OCI-LY7 (cell line): ENCODE data around the gene LIPE. TPM values are rescaled to one million over a fixed set of nuclear protein-coding genes. Genes with fewer than 3 reads are reported as not detected.
A peak's percentile ranks its signal among the peaks of the same experiment; 100 is the strongest.
"Not testable (repeated sequence)": the region's sequence is repeated elsewhere in the genome, so short reads cannot be mapped to it uniquely, and the experiment has no call there.

ENCODE experiments used
- BruUV-seq: library from RNA; stranded (reverse); fragments of 400-500 nt; replicated peaks from 2 replicates; lab custom pipeline; 2021; lab: Mats Ljungman, UMichigan
- CTCF ChIA-PET: fragments of 300-600 bp; sonication (Branson Sonifier 250); formaldehyde crosslinking; loops from one replicate; lab custom pipeline; 2022; ENCODE audit warnings: antibody characterized with exemption; ENCODE audit not compliant: unreplicated experiment; lab: Charles Lee
- POLR2A ChIA-PET: fragments of 300-600 bp; sonication (Branson Sonifier 250); formaldehyde crosslinking; loops from one replicate; lab custom pipeline; 2022; ENCODE audit warnings: antibody characterized with exemption; lab: Charles Lee
- DNase-seq: peaks from one replicate; pipeline ENCODE4 v3.0.0-alpha.2; 2015; ENCODE audit warnings: low spot score
- H2AFZ ChIP-seq: fragments of 200-600 bp; sonication (generic), shearing (Covaris generic); 2 replicates; pipeline ENCODE4 v1.6.1; 2014; ENCODE audit warnings: mild to moderate bottlenecking, antibody characterized with exemption, low read length, moderate library complexity
- H3K27ac ChIP-seq: fragments of 200-600 bp; sonication (generic); 2 replicates; pipeline ENCODE4 v1.5.1; 2014; ENCODE audit warnings: mixed run types, low read depth, mild to moderate bottlenecking, moderate library complexity, low read length, inconsistent platforms; ENCODE audit not compliant: poor library complexity, severe bottlenecking
- H3K36me3 ChIP-seq: fragments of 200-600 bp; sonication (generic); 2 replicates; pipeline ENCODE4 v1.6.1; 2014; ENCODE audit warnings: mild to moderate bottlenecking, antibody characterized with exemption, low read length, moderate library complexity, mixed read lengths; ENCODE audit not compliant: insufficient read depth
- H3K4me1 ChIP-seq: fragments of 200-600 bp; sonication (generic); 2 replicates; pipeline ENCODE4 v1.5.1; 2014; ENCODE audit warnings: mild to moderate bottlenecking, low read length; ENCODE audit not compliant: insufficient read depth, poor library complexity, severe bottlenecking
- H3K4me2 ChIP-seq: fragments of 200-600 bp; sonication (generic); 2 replicates; pipeline ENCODE4 v1.6.1; 2014; ENCODE audit warnings: mild to moderate bottlenecking, low read length
- H3K4me3 ChIP-seq: fragments of 200-600 bp; sonication (generic); 2 replicates; pipeline ENCODE4 v1.5.1; 2014; ENCODE audit warnings: mild to moderate bottlenecking, low read depth, low read length; ENCODE audit not compliant: poor library complexity, severe bottlenecking
- H3K79me2 ChIP-seq: fragments of 200-600 bp; sonication (generic); 2 replicates; pipeline ENCODE4 v1.6.1; 2016; ENCODE audit warnings: low read depth, mild to moderate bottlenecking, low read length, moderate library complexity, mixed read lengths; ENCODE audit not compliant: insufficient read depth
- H3K9me2 ChIP-seq: fragments of 200-600 bp; sonication (generic); 2 replicates; pipeline ENCODE4 v1.6.1; 2016; ENCODE audit warnings: mild to moderate bottlenecking, low read length, mixed read lengths; ENCODE audit not compliant: insufficient read depth
- H3K9me3 ChIP-seq: fragments of 200-600 bp; sonication (generic); 2 replicates; pipeline ENCODE4 v1.6.1; 2014; ENCODE audit warnings: mild to moderate bottlenecking, mixed run types, low read length, mixed read lengths
- H4K20me1 ChIP-seq: fragments of 200-600 bp; sonication (generic); 2 replicates; pipeline ENCODE4 v1.6.1; 2014; ENCODE audit warnings: mild to moderate bottlenecking, antibody characterized with exemption, low read length, moderate library complexity, mixed read lengths; ENCODE audit not compliant: insufficient read depth
- CTCF ChIP-seq: fragments of 200-600 bp; sonication (generic); conservative IDR thresholded peaks from 2 replicates; pipeline ENCODE4 v1.5.1; 2014; ENCODE audit warnings: mild to moderate bottlenecking, antibody characterized with exemption, low read length, moderate library complexity, mixed read lengths
- EZH2phosphoT487 ChIP-seq: fragments of 200-600 bp; sonication (generic); IDR thresholded peaks from 2 replicates; pipeline ENCODE4 v1.6.1; 2018; ENCODE audit warnings: low read depth, borderline replicate concordance, mild to moderate bottlenecking, mixed run types, antibody characterized with exemption, low read length, moderate library complexity, mixed read lengths
- intact Hi-C: fragments of 100-400 bp; cut with micrococcal nuclease; formaldehyde crosslinking; loops from one replicate; pipeline ENCODE4 v1.10.0; 2022; ENCODE audit not compliant: unreplicated experiment
- total RNA-seq, 2 experiments: library from RNA; depleted of rRNA in 1 of 2; stranded (reverse); fragments of >200 nt in 1 of 2; shearing (Covaris generic) in 1 of 2; gene quantifications; 2 replicates each; pipeline ENCODE4 v1.2.3, GENCODE V29; 2014 to 2022

Gene LIPE
- total RNA-seq, 2 experiments from 2014 or later: 21.2 to 35.6 TPM

GRCh38 chr19:42461700-42462324 lies 34.6 kb upstream of the LIPE start:
- no peaks in the 10 kb centered on the region for H3K9me2 ChIP-seq
- CTCF ChIA-PET: no interaction called here
- no TSS peak for BruUV-seq

GRCh38 chr19:42461231-42461630 lies 34.0 kb upstream of the LIPE start:
- H3K4me3 ChIP-seq, BruUV-seq, H3K9me2 ChIP-seq, intact Hi-C loops, H4K20me1 ChIP-seq, POLR2A ChIA-PET, H2AFZ ChIP-seq, DNase-seq, H3K36me3 ChIP-seq, H3K79me2 ChIP-seq, H3K9me3 ChIP-seq, H3K4me2 ChIP-seq, CTCF ChIA-PET, H3K27ac ChIP-seq: not testable (repeated sequence)
- H3K4me1 ChIP-seq: peaks cover 43% of the 10 kb centered on the region

More at GRCh38 chr19:42461700-42462324, 34.6 kb upstream of the LIPE start:
- Histone ChIP-seq H3K4me3 (no peak overlapping the region), H2AFZ (peak overlapping the region; percentile 18; the same call in 1 of the 2 replicates), H3K4me1 (peaks cover 48% of the 10 kb centered on the region), H4K20me1 (no peaks in the 10 kb centered on the region), H3K9me3 (no peaks in the 10 kb centered on the region), H3K27ac (peak overlapping the region; percentile 2), H3K79me2 (no peaks in the 10 kb centered on the region), H3K4me2 (peak overlapping the region; percentile 45; the same call in 1 of the 2 replicates), H3K36me3 (no peaks in the 10 kb centered on the region)
- intact Hi-C loops: no loop called here
- POLR2A ChIA-PET: no interaction called here
- no peak for DNase-seq
- no peak for TF ChIP-seq EZH2phosphoT487
- TF ChIP-seq CTCF: no peak

- CTCF ChIA-PET: no interaction called here
- Histone ChIP-seq H4K20me1 (no peaks in the 10 kb centered on the region), H3K9me3 (no peaks in the 10 kb centered on the region), H3K4me2 (no peak overlapping the region), H3K79me2 (no peaks in the 10 kb centered on the region), H3K9me2 (no peaks in the 10 kb centered on the region), H3K4me1 (peaks cover 34% of the 10 kb centered on the region), H3K4me3 (no peak overlapping the region), H2AFZ (no peak overlapping the region), H3K36me3 (no peaks in the 10 kb centered on the region), H3K27ac (no peak overlapping the region)
- BruUV-seq: no TSS peak
- intact Hi-C loops: no loop called here
- POLR2A ChIA-PET: interaction anchor here (0.7 kb wide), 1 partner anchor 135 kb away, joined by 3 read pairs; no protein-coding TSS in a partner anchor
- no peak for DNase-seq
- no peak for TF ChIP-seq EZH2phosphoT487
- TF ChIP-seq CTCF: no peak
Measured at GRCh38 chr19:42459926-42460325, 32.7 kb upstream of the LIPE start.
